Posterior cingulate gyrus (tissue), 11 donors: ENCODE data around the gene RIMS1.

Experiments
- DNase-seq, 10 donors: peaks; one replicate each; pipeline versions ENCODE4 v3.0.0 to v3.0.0-alpha.2; 2020 to 2021; ENCODE audit warnings: mixed read lengths in 3 of 10
- intact Hi-C: fragments of 100-400 bp; cut with DNase I; formaldehyde crosslinking; loops from one replicate; pipeline ENCODE4 v1.15.1; 2023

The RIMS1 gene

GRCh38 chr6:71886184-71887005 lies at the start of gene RIMS1:
Gene RIMS1 (plus strand): TSS chr6:71886550. CDS start chr6:71887024, 474 bp downstream.
- DNase-seq = peak; percentile 24 to 94 (median 51)
- intact Hi-C loops = no loop called here

- DNase-seq = no peak
- intact Hi-C loops = no loop called here
Measured at GRCh38 chr6:71851214-71851613, 35.1 kb upstream of the RIMS1 start.

- intact Hi-C loops = no loop called here
- peak in 1 of 10 donors; percentile 43 for DNase-seq
Measured at GRCh38 chr6:71852948-71853347, 33.4 kb upstream of the RIMS1 start.

GRCh38 chr6:71855406-71855805 lies 30.9 kb upstream of the RIMS1 start:
- intact Hi-C loops = no loop called here
- no peak for DNase-seq

- intact Hi-C loops = no loop called here
- DNase-seq = no peak
Measured at GRCh38 chr6:71879016-71879415, 7.3 kb upstream of the RIMS1 start.

GRCh38 chr6:71887006-71887743 lies 825 bp downstream of the RIMS1 start:
- peak in 6 of 10 donors; percentile 8 to 74 (median 46) for DNase-seq
- intact Hi-C loops = no loop called here

GRCh38 chr6:71887744-71888230 lies 1.4 kb downstream of the RIMS1 start:
- intact Hi-C loops = no loop called here
- DNase-seq = peak in 2 of 10 donors; percentile 8 to 9

- intact Hi-C loops = no loop called here
- DNase-seq = peak in 5 of 10 donors; percentile 10 to 82 (median 17)
Measured at GRCh38 chr6:71888756-71889340, 2.5 kb downstream of the RIMS1 start.

- intact Hi-C loops = no loop called here
- no peak for DNase-seq
Measured at GRCh38 chr6:71889366-71889765, 3.0 kb downstream of the RIMS1 start.

GRCh38 chr6:71892641-71893040 lies 6.3 kb downstream of the RIMS1 start:
- intact Hi-C loops = no loop called here
- DNase-seq = no peak

GRCh38 chr6:71900642-71901041 lies 14.3 kb downstream of the RIMS1 start:
- no peak for DNase-seq
- intact Hi-C loops = no loop called here

GRCh38 chr6:71902261-71902660 lies 15.9 kb downstream of the RIMS1 start:
- intact Hi-C loops = no loop called here
- DNase-seq = no peak

GRCh38 chr6:71906813-71907212 lies 20.5 kb downstream of the RIMS1 start:
- DNase-seq = no peak
- intact Hi-C loops = no loop called here

GRCh38 chr6:71908162-71908765 lies 21.9 kb downstream of the RIMS1 start:
- intact Hi-C loops = no loop called here

GRCh38 chr6:71913444-71914234 lies 27.3 kb downstream of the RIMS1 start:
- no peak for DNase-seq
- intact Hi-C loops = no loop called here

More at GRCh38 chr6:71908162-71908765, 21.9 kb downstream of the RIMS1 start:
- no peak for DNase-seq

GRCh38 chr6:71929047-71929446 lies 42.7 kb downstream of the RIMS1 start:
- intact Hi-C loops = no loop called here
- DNase-seq = no peak

GRCh38 chr6:71933881-71934280 lies 47.5 kb downstream of the RIMS1 start:
- DNase-seq = no peak

GRCh38 chr6:71965404-71965803 lies 79.1 kb downstream of the RIMS1 start:
- intact Hi-C loops = no loop called here
- peak in 9 of 10 donors; percentile 12 to 90 (median 52) for DNase-seq

More at GRCh38 chr6:71933881-71934280, 47.5 kb downstream of the RIMS1 start:
- intact Hi-C loops = no loop called here

GRCh38 chr6:71967436-71967835 lies 81.1 kb downstream of the RIMS1 start:
- DNase-seq = no peak
- intact Hi-C loops = no loop called here

GRCh38 chr6:71977884-71978283 lies 91.5 kb downstream of the RIMS1 start:
- DNase-seq = no peak
- intact Hi-C loops = no loop called here
